Measurements from ENCODE around the gene SMC1B. TPM values are rescaled to one million over a fixed set of nuclear protein-coding genes. Genes with fewer than 3 reads are reported as not detected.

The SMC1B gene
- total RNA-seq, 4 donors from 2014 or later: 0.13 TPM; not detected in 3

DNA sequence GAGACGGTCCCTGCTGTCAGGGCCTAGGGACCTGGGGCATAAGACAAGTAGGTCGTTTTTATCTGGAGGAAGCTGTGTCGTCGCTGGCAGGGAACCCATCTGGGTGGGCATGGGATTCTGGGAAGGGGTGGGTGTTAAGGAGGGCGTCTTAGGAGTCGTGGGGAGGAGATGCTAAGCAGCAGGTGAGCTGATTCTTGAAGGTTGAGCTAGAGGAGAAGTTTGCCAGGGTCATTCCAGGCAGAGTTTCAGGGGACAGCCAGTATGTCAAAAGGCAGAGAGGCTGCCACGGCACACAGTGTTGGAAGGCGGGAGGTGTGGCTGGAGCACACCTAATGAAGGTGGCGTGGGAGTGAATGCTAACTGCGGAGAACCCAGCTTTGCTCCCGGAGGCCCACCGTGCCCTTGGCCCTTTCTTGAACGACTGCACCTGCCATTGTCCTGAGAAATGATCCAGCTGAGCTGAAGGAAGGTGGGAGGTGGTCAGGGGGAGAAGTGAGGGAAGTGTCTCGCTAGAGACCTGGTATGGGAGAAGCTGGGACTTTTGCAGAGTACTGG is 102.3 kb downstream of the SMC1B start:
- Histone ChIP-seq H3K4me3 (replicated peaks in 1 of 3) (peak overlapping the region; percentile 84 to 93 (median 85)), H3K27ac (peak overlapping the region in 2 of 3 donors; percentile 85 to 86), H3K27me3 (no peaks in the 10 kb centered on the region), H3K36me3 (no peaks in the 10 kb centered on the region), H3K9me3 (no peaks in the 10 kb centered on the region), H3K4me1 (peaks cover 8 to 22% of the 10 kb centered on the region in 2 donors)
- intact Hi-C loops (cut with DNase I): no loop called here
- 55 to 59% methylated on average over 14 of the region's 14 CpGs for WGBS, 2 donors
- no peak for DNase-seq
- TF ChIP-seq, protein P1, sequence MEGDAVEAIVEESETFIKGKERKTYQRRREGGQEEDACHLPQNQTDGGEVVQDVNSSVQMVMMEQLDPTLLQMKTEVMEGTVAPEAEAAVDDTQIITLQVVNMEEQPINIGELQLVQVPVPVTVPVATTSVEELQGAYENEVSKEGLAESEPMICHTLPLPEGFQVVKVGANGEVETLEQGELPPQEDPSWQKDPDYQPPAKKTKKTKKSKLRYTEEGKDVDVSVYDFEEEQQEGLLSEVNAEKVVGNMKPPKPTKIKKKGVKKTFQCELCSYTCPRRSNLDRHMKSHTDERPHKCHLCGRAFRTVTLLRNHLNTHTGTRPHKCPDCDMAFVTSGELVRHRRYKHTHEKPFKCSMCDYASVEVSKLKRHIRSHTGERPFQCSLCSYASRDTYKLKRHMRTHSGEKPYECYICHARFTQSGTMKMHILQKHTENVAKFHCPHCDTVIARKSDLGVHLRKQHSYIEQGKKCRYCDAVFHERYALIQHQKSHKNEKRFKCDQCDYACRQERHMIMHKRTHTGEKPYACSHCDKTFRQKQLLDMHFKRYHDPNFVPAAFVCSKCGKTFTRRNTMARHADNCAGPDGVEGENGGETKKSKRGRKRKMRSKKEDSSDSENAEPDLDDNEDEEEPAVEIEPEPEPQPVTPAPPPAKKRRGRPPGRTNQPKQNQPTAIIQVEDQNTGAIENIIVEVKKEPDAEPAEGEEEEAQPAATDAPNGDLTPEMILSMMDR (IDR thresholded peaks at IDR 0.05): no peak
- no peak for TF ChIP-seq POLR2A (IDR thresholded peaks at IDR 0.05)

GRCh38 chr22:45310331-45310976 is 102.9 kb downstream of the SMC1B start:
- H3K27me3 ChIP-seq: no peaks in the 10 kb centered on the region
- DNase-seq: peak; percentile 18 to 29
- no peaks in the 10 kb centered on the region for H3K36me3 ChIP-seq
- peak overlapping the region; percentile 84 to 93 (median 85) for H3K4me3 ChIP-seq (replicated peaks in 1 of 3)
- intact Hi-C loops (cut with DNase I): no loop called here
- H3K9me3 ChIP-seq: no peaks in the 10 kb centered on the region
- TF ChIP-seq, protein P1 (IDR thresholded peaks at IDR 0.05): no peak
- TF ChIP-seq POLR2A (IDR thresholded peaks at IDR 0.05): no peak
- peak overlapping the region; percentile 63 to 86 (median 85) for H3K27ac ChIP-seq
- peaks cover 8 to 22% of the 10 kb centered on the region in 2 donors for H3K4me1 ChIP-seq
- WGBS, 2 donors: 5 to 6% methylated on average over 19 to 20 of the region's 33 CpGs

DNA sequence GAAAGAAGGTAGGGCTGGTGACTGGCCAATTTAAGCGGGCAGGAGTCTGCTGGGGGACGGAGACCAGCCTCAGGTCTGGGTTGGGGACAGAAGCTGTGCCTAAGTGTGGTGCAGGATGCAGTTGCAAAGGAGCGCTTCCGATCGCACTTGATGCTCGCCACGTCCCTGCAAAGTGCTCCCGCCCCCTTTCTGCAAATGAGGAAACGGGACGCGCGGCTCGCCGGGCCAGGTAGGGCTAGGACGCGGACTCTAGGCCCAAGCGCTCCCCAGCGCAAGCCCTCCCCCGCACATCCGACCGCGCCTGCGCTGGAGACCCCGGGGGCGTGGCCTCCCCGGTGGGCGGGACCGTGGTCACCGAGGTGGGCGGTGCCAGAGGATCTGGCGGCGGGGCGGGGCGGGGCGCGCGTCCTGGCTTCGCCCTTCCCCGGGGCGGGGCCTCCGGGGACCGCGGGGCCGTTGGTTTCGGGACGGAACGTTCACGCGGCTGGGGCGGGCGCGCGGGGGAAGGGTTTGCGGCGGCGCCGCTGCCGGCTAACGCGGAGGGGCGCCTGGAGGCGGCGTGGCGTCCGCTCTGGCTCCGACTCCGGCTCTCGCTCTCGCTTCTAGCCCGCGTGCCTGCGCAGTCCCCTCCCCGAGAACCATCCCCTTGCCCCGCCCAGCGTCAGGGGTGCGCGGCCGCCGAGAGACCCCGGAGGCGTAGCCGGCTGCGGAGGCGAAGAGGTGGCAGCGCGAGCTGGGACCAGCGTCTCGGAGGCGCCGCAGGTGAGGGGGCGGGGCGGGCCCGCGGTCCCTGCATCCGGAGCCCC is 103.8 kb downstream of the SMC1B start, which contains the start of gene FAM118A:
TSS of gene FAM118A (plus strand) at position 513 of the 806 bp plus-strand sequence. CDS start 12,446 bp downstream, outside the sequence.
- DNase-seq: peak; percentile 90 to 93
- WGBS, 2 donors: 1 to 3% methylated on average over 9 to 12 of the region's 95 CpGs
- peak within 1 kb of the TSS; percentile 63 to 86 (median 85) for H3K27ac ChIP-seq
- no peaks in the 10 kb centered on the region for H3K36me3 ChIP-seq
- TF ChIP-seq POLR2A (IDR thresholded peaks at IDR 0.05): peak in 1 of 2 donors; percentile 89
- TF ChIP-seq, protein P1 (IDR thresholded peaks at IDR 0.05): peak in 1 of 6 experiments; percentile 17
- H3K4me1 ChIP-seq: peaks cover 8 to 22% of the 10 kb centered on the region in 2 donors
- H3K27me3 ChIP-seq: no peaks in the 10 kb centered on the region
- H3K4me3 ChIP-seq (replicated peaks in 1 of 3): peak within 1 kb of the TSS; percentile 84 to 93 (median 85)
- H3K9me3 ChIP-seq: no peaks in the 10 kb centered on the region
- intact Hi-C loops (cut with DNase I): loop anchor here (5.0 kb wide), 1 partner anchor 37 kb away; no protein-coding TSS in a partner anchor

DNA sequence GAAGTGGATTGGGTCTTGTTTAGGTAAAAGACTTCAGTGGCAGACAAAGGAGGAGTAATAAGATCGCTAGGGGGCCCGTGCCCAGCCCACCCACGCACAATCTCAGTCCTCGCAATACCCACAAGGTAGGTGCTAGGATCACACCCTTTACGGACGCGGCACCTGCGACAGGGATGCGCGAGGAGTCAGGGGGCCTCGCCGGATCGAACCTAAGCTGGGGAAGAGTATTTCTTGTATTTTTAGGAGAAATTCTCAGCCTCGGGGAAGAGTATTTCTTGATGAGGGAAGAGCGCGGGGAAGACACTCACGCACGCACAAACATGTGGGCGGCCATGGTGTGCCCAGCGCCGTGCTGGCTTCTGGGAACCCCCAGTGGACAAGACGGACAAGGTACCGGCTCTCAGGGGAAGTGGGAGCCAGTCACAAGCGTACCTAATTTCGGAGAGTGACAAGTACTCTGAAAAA is 104.4 kb downstream of the SMC1B start:
- intact Hi-C loops (cut with DNase I): loop anchor here (5.0 kb wide), 1 partner anchor 37 kb away; no protein-coding TSS in a partner anchor
- Histone ChIP-seq H3K9me3 (no peaks in the 10 kb centered on the region), H3K4me1 (peaks cover 8 to 22% of the 10 kb centered on the region in 2 donors), H3K27ac (peak overlapping the region; percentile 19 to 85 (median 80)), H3K27me3 (no peaks in the 10 kb centered on the region), H3K4me3 (replicated peaks in 1 of 3) (peak overlapping the region in 1 of 3 donors; percentile 93), H3K36me3 (no peaks in the 10 kb centered on the region)
- DNase-seq: peak in 1 of 2 donors; percentile 16
- TF ChIP-seq, protein P1 (IDR thresholded peaks at IDR 0.05): no peak
- no peak for TF ChIP-seq POLR2A (IDR thresholded peaks at IDR 0.05)
- WGBS, 2 donors: 47 to 56% methylated on average over 25 of the region's 25 CpGs

Data from thyroid gland (tissue), 4 donors.